ENCODE measurements around the gene HAUS8. TPM values are rescaled to one million over a fixed set of nuclear protein-coding genes. Genes with fewer than 3 reads are reported as not detected.

The HAUS8 gene
- total and polyA plus RNA-seq, 9 of the 15 experiments (the other 6 are each of a cell fraction or from before 2014, with no cell fraction given): 20.5 to 53.2 (median 36.0) TPM

- ChIA-PET POLR2A (no interaction called here), CTCF (ENCODE audit: low intra/inter-chr PET ratio) (no interaction called here)
- Histone ChIP-seq H3K4me2 (ENCODE audit: insufficient read depth, low read length) (no peak overlapping the region), H3K4me1 (replicated peaks in 1 of 2; ENCODE audit: control insufficient read depth in 2 of 2, insufficient read depth in 2 of 2, low read length in 2 of 2) (peaks cover 21 to 49% of the 10 kb centered on the region in 2 experiments; a peak in 4 of 5 replicates), H3K4me3 (no peak overlapping the region), H3K9me1 (ENCODE audit: control insufficient read depth, insufficient read depth, low read length) (peaks cover 3% of the 10 kb centered on the region), H3K9me3 (replicated peaks; ENCODE audit: control insufficient read depth, insufficient read depth, low read depth, low read length) (no peaks in the 10 kb centered on the region), H3K27ac (ENCODE audit: extremely low read depth, low read depth, low read length) (no peak overlapping the region), H3K36me3 (ENCODE audit: control insufficient read depth, insufficient read depth, low read length) (peaks cover 10% of the 10 kb centered on the region; the same call in 2 of the 3 replicates), H3K9ac (ENCODE audit: insufficient read depth in 1 of 2, low read depth in 2 of 2, low read length in 2 of 2) (peak overlapping the region in 1 of 2 experiments; percentile 59; a peak in 1 of 4 replicates), H3K79me2 (ENCODE audit: control insufficient read depth, insufficient read depth, low read length) (peaks cover 86% of the 10 kb centered on the region), H4K20me1 (replicated peaks; ENCODE audit: control insufficient read depth, insufficient read depth, low read length) (peaks cover 34% of the 10 kb centered on the region), H2AFZ (ENCODE audit: low read depth, low read length) (no peak overlapping the region), H3K27me3 (ENCODE audit: control insufficient read depth in 2 of 2, insufficient read depth in 2 of 2, low read length in 2 of 2) (no peaks in the 10 kb centered on the region; a peak in 1 of 5 replicates)
- TF ChIP-seq CTCF (IDR thresholded peaks at IDR 0.05 in 2 of 3, conservative IDR thresholded peaks at IDR 0.05 in 1 of 3; ENCODE audit: insufficient read depth in 2 of 3, low read depth in 1 of 3, low read length in 3 of 3): 0 out of 6 replicates have a peak, but pooled peaks of 1 of the 3 experiments have one; percentile 19
- peak; percentile 29; the same call in 1 of the 2 replicates for TF ChIP-seq FOSL1 (tag; conservative IDR thresholded peaks at IDR 0.05)
- no peak for TF ChIP-seq ZNF586 (CRISPR knock-in tag; conservative IDR thresholded peaks at IDR 0.05)
- no TSS peak for BruUV-seq (replicated peaks)
- in situ Hi-C loops (cut with MboI) (no loop called here), intact Hi-C loops (cut with micrococcal nuclease) (loop anchor here (10.0 kb wide), 1 partner anchor 125 kb away; no protein-coding TSS in a partner anchor)
- 72% methylated on average over 27 of the region's 28 CpGs for WGBS (ENCODE audit: insufficient coverage, low coverage, missing lambda C conversion rate)
- DNase-seq (ENCODE audit: extremely low read depth in 1 of 4, low spot score in 3 of 4): no peak
- ATAC-seq: no peak
- no peak for FAIRE-seq
These were observed 4.6 kb upstream of the HAUS8 start for GRCh38 chr19:17079710-17080439.
